Ishikawa (cell line): ENCODE measurements around the gene ZNF134.

ENCODE experiments used
- CEBPB ChIP-seq: IDR thresholded peaks from 2 replicates; pipeline ENCODE4 v1.6.1; 2012
- FOXM1 ChIP-seq: IDR thresholded peaks from 2 replicates; pipeline ENCODE4 v1.6.1; 2012; ENCODE audit warnings: low read depth, borderline replicate concordance
- REST ChIP-seq: IDR thresholded peaks from 2 replicates; pipeline ENCODE4 v1.6.1; 2012; ENCODE audit warnings: low read depth, mild to moderate bottlenecking
- TAF1 ChIP-seq: IDR thresholded peaks from 2 replicates; pipeline ENCODE4 v1.6.1; 2012; ENCODE audit warnings: low read depth, mild to moderate bottlenecking

- TF ChIP-seq TAF1, result no peak
- no peak for TF ChIP-seq FOXM1
- TF ChIP-seq CEBPB, result no peak
- TF ChIP-seq REST, result no peak
These were observed 19.7 kb downstream of the ZNF134 start for GRCh38 chr19:57633832-57634131.
